CD14-positive monocyte (primary cell): Measurements from ENCODE around the gene ZNF557. TPM values are rescaled to one million over a fixed set of nuclear protein-coding genes. Genes with fewer than 3 reads are reported as not detected.
"Not testable (repeated sequence)": the region's sequence is repeated elsewhere in the genome, so short reads cannot be mapped to it uniquely, and the experiment has no call there.

Source experiments
- DNase-seq, 3 donors: peaks; one replicate each; pipeline ENCODE4 v3.0.0-alpha.2; 2011 to 2022
- H2AFZ ChIP-seq: 2 replicates; pipeline ENCODE4 v1.6.0; 2012; ENCODE audit warnings: mild to moderate bottlenecking, low read depth, low read length, inconsistent platforms; ENCODE audit not compliant: insufficient read depth, poor library complexity, severe bottlenecking
- H3K27ac ChIP-seq, 2 donors: 1 replicate in 1 of 2; 2 replicates in 1 of 2; pipeline ENCODE4 v1.5.1; 2012 to 2013; ENCODE audit warnings: low read length in 2 of 2, control low read depth in 1 of 2, inconsistent platforms in 1 of 2, low read depth in 1 of 2, mild to moderate bottlenecking in 1 of 2
- H3K27me3 ChIP-seq, 2 donors: one replicate each; pipeline versions ENCODE4 v1.6.0 to v1.6.1; 2011 to 2013; ENCODE audit warnings: low read length in 2 of 2; ENCODE audit not compliant: control insufficient read depth in 2 of 2, insufficient read depth in 2 of 2
- H3K36me3 ChIP-seq, 2 donors: replicated peaks in 1 of 2; 1 replicate in 1 of 2; 2 replicates in 1 of 2; pipeline versions ENCODE4 v1.5.1 to v1.6.1; 2012 to 2013; ENCODE audit warnings: low read length in 2 of 2, control low read depth in 1 of 2, inconsistent platforms in 1 of 2, mild to moderate bottlenecking in 1 of 2; ENCODE audit not compliant: insufficient read depth in 2 of 2, control insufficient read depth in 1 of 2
- H3K4me1 ChIP-seq, 2 donors: 1 replicate in 1 of 2; 2 replicates in 1 of 2; pipeline versions ENCODE4 v1.5.1 to v1.6.1; 2012 to 2013; ENCODE audit warnings: low read length in 2 of 2, control low read depth in 1 of 2, inconsistent platforms in 1 of 2, mild to moderate bottlenecking in 1 of 2, moderate library complexity in 1 of 2; ENCODE audit not compliant: insufficient read depth in 2 of 2, control insufficient read depth in 1 of 2
- H3K4me2 ChIP-seq: replicated peaks from 2 replicates; pipeline ENCODE3; 2012; ENCODE audit warnings: low read length, moderate library complexity, mild to moderate bottlenecking; ENCODE audit not compliant: poor library complexity, severe bottlenecking; ENCODE audit errors: extremely low read depth
- H3K4me3 ChIP-seq, 3 experiments: fragments of 200-600 bp in 1 of 3; sonication (generic) in 1 of 3; replicated peaks in 1 of 3; 1 replicate in 2 of 3; 2 replicates in 1 of 3; pipeline ENCODE4 v1.5.1; 2011 to 2013; ENCODE audit warnings: low read length in 3 of 3, mild to moderate bottlenecking in 3 of 3, control low read depth in 2 of 3, low read depth in 2 of 3, inconsistent platforms in 1 of 3, moderate library complexity in 1 of 3
- H3K79me2 ChIP-seq: 2 replicates; pipeline ENCODE4 v1.6.0; 2012; ENCODE audit warnings: mild to moderate bottlenecking, control low read depth, inconsistent platforms, low read length, moderate library complexity; ENCODE audit not compliant: insufficient read depth
- H3K9ac ChIP-seq: 2 replicates; pipeline ENCODE4 v1.6.0; 2017; ENCODE audit warnings: low read length, mild to moderate bottlenecking; ENCODE audit not compliant: insufficient read depth, poor library complexity, severe bottlenecking
- H3K9me3 ChIP-seq, 2 donors: replicated peaks in 1 of 2; 1 replicate in 1 of 2; 2 replicates in 1 of 2; pipeline versions ENCODE4 v1.5.1 to v1.6.1; 2012 to 2013; ENCODE audit warnings: low read length in 2 of 2, control low read depth in 1 of 2; ENCODE audit not compliant: control insufficient read depth in 1 of 2, insufficient read depth in 1 of 2
- H4K20me1 ChIP-seq: 2 replicates; pipeline ENCODE4 v1.6.0; 2012; ENCODE audit warnings: mild to moderate bottlenecking, low read length, control low read depth, moderate library complexity; ENCODE audit not compliant: insufficient read depth
- H3K27ac Mint-ChIP-seq, 7 donors: one replicate each; pipeline ENCODE4 v1.8.0; 2020; ENCODE audit warnings: mild to moderate bottlenecking in 7 of 7, mixed read lengths in 7 of 7, moderate library complexity in 6 of 7, inconsistent platforms in 2 of 7
- H3K27me3 Mint-ChIP-seq, 3 donors: one replicate each; pipeline ENCODE4 v1.8.0; 2021 to 2022; ENCODE audit warnings: low read depth in 3 of 3, mild to moderate bottlenecking in 3 of 3, mixed read lengths in 3 of 3, moderate library complexity in 3 of 3, inconsistent platforms in 1 of 3
- H3K36me3 Mint-ChIP-seq, 2 donors: one replicate each; pipeline ENCODE4 v1.8.0; 2020; ENCODE audit warnings: mixed read lengths in 2 of 2, inconsistent platforms in 1 of 2, mild to moderate bottlenecking in 1 of 2
- H3K4me1 Mint-ChIP-seq: one replicate; pipeline ENCODE4 v1.8.0; 2020; ENCODE audit warnings: mild to moderate bottlenecking, mixed read lengths
- H3K4me3 Mint-ChIP-seq, 2 donors: one replicate each; pipeline ENCODE4 v1.8.0; 2020; ENCODE audit warnings: mild to moderate bottlenecking in 2 of 2, mixed read lengths in 2 of 2, moderate library complexity in 1 of 2
- H3K9me3 Mint-ChIP-seq, 7 donors: one replicate each; pipeline ENCODE4 v1.8.0; 2020 to 2022; ENCODE audit warnings: mixed read lengths in 7 of 7, mild to moderate bottlenecking in 6 of 7, moderate library complexity in 6 of 7, inconsistent platforms in 2 of 7
- CTCF ChIP-seq: fragments of 200-600 bp; IDR thresholded peaks from one replicate; pipeline ENCODE4 v1.8.0; 2022; ENCODE audit warnings: antibody characterized with exemption, mild to moderate bottlenecking
- WGBS: methylation state at CpG from one replicate; pipeline ENCODE4 v1.1.5; 2013; ENCODE audit warnings: missing lambda C conversion rate; ENCODE audit not compliant: insufficient coverage; 5-methylcytosine and 5-hydroxymethylcytosine counted together
- intact Hi-C, 2 donors: fragments of 100-400 bp; cut with micrococcal nuclease; formaldehyde crosslinking; loops; one replicate each; pipeline versions ENCODE4 v1.15.0 to v1.15.1; 2023
- polyA minus RNA-seq: library from RNA; depleted of rRNA, polyadenylated mRNA; stranded (reverse); fragments of >200 nt; gene quantifications from 2 replicates; pipeline ENCODE4 v1.2.3, GENCODE V29; 2012
- polyA plus RNA-seq, 3 donors: library from polyadenylated mRNA; depleted of rRNA in 1 of 3; unstranded in 2 of 3; stranded (reverse) in 1 of 3; fragments of 300-500 nt in 2 of 3; fragments of >200 nt in 1 of 3; fragmentation: Illumina TruSeq in 2 of 3; gene quantifications; 1 replicate in 2 of 3; 2 replicates in 1 of 3; pipeline ENCODE4 v1.2.3, GENCODE V29; 2012 to 2021
- total RNA-seq, 12 experiments: library from RNA in 1 of 12; stranded (reverse) in 1 of 12; fragments of 120-200 nt in 1 of 12; gene quantifications; one replicate each; pipeline ENCODE4 v1.2.4 and lab custom pipeline; 2013 to 2026; ENCODE audit warnings: mixed read lengths in 6 of 12, inconsistent platforms in 1 of 12

The ZNF557 gene
- total RNA-seq (2013): 11.3 TPM
- polyA plus RNA-seq: 1 to 10 TPM in 2 of 3 donors, under 1 TPM in 1; 0.87 to 3.4 (median 1.7) TPM
- 4.4 and 6.6 TPM in 2 replicates for polyA minus RNA-seq
- 9.3 to 29.3 (median 14.2) reads per million in 11 experiments for total RNA-seq (lab: John Stamatoyannopoulos, UW)

GRCh38 chr19:7069042-7069903, at the start of gene ZNF557:
ZNF557 (plus strand) TSS chr19:7069703; CDS start chr19:7075075, 5,372 bp downstream.
- H3K9ac ChIP-seq: peak within 1 kb of the TSS; percentile 93
- peak within 1 kb of the TSS; percentile 55 to 100 (median 99) for H3K4me3 ChIP-seq
- DNase-seq: peak; percentile 97 to 99 (median 97)
- no peaks in the 10 kb centered on the region for H4K20me1 ChIP-seq
- peak within 1 kb of the TSS; percentile 95 for H2AFZ ChIP-seq
- TF ChIP-seq CTCF: no peak
- Mint-ChIP-seq H3K27me3 (peaks cover 0 to 2% (median 2%) of the 10 kb centered on the region in 3 donors), H3K27ac (peak within 1 kb of the TSS; percentile 91 to 96 (median 94)), H3K9me3 (peaks cover 2 to 17% (median 15%) of the 10 kb centered on the region in 7 donors), H3K4me1 (peaks cover 11% of the 10 kb centered on the region), H3K36me3 (peaks cover 23 to 38% of the 10 kb centered on the region in 2 donors), H3K4me3 (peak within 1 kb of the TSS; percentile 93 to 97)
- peaks cover 5 to 9% of the 10 kb centered on the region in 2 donors for H3K9me3 ChIP-seq
- peaks cover 27% of the 10 kb centered on the region for H3K79me2 ChIP-seq
- WGBS: 0% methylated on average over 54 of the region's 56 CpGs
- H3K27me3 ChIP-seq: no peaks in the 10 kb centered on the region
- peaks cover 27 to 37% of the 10 kb centered on the region in 2 donors for H3K36me3 ChIP-seq
- peak within 1 kb of the TSS; percentile 90 to 95 for H3K27ac ChIP-seq
- intact Hi-C loops: no loop called here
- H3K4me2 ChIP-seq: peak within 1 kb of the TSS; percentile 93
- peaks cover 7 to 16% of the 10 kb centered on the region in 2 donors for H3K4me1 ChIP-seq

GRCh38 chr19:7021331-7021730, 48.2 kb upstream of the ZNF557 start, which contains the start of gene MBD3L2B:
MBD3L2B (minus strand) TSS chr19:7021431; CDS start chr19:7021397, 34 bp downstream.
- H2AFZ ChIP-seq, H3K27me3 Mint-ChIP-seq, H3K9me3 Mint-ChIP-seq, H3K36me3 Mint-ChIP-seq, H3K36me3 ChIP-seq, H3K4me1 ChIP-seq, DNase-seq, H3K27ac Mint-ChIP-seq, H3K27ac ChIP-seq, intact Hi-C loops, H3K27me3 ChIP-seq, H3K79me2 ChIP-seq, H4K20me1 ChIP-seq, H3K4me2 ChIP-seq, H3K9me3 ChIP-seq, H3K4me3 ChIP-seq, H3K9ac ChIP-seq, H3K4me3 Mint-ChIP-seq, H3K4me1 Mint-ChIP-seq: not testable (repeated sequence)
- WGBS: no CpG with 5 or more reads among the region's 6 CpGs

- H3K4me3 ChIP-seq, H3K36me3 ChIP-seq, DNase-seq, H3K27ac Mint-ChIP-seq, H2AFZ ChIP-seq, H3K9me3 Mint-ChIP-seq, H3K9ac ChIP-seq, H3K4me1 Mint-ChIP-seq, H3K4me1 ChIP-seq, H3K9me3 ChIP-seq, H3K27me3 ChIP-seq, H3K36me3 Mint-ChIP-seq, H3K4me2 ChIP-seq, H3K4me3 Mint-ChIP-seq, intact Hi-C loops, H3K27me3 Mint-ChIP-seq, H3K79me2 ChIP-seq, H4K20me1 ChIP-seq, H3K27ac ChIP-seq: not testable (repeated sequence)
- no CpG with 5 or more reads among the region's 1 CpG for WGBS
Measured at GRCh38 chr19:7028790-7029189, 40.7 kb upstream of the ZNF557 start.
